ENCODE results near the gene NATD1.
"Not testable (repeated sequence)": the region's sequence is repeated elsewhere in the genome, so short reads cannot be mapped to it uniquely, and the experiment has no call there.

NATD1 gene

DNA sequence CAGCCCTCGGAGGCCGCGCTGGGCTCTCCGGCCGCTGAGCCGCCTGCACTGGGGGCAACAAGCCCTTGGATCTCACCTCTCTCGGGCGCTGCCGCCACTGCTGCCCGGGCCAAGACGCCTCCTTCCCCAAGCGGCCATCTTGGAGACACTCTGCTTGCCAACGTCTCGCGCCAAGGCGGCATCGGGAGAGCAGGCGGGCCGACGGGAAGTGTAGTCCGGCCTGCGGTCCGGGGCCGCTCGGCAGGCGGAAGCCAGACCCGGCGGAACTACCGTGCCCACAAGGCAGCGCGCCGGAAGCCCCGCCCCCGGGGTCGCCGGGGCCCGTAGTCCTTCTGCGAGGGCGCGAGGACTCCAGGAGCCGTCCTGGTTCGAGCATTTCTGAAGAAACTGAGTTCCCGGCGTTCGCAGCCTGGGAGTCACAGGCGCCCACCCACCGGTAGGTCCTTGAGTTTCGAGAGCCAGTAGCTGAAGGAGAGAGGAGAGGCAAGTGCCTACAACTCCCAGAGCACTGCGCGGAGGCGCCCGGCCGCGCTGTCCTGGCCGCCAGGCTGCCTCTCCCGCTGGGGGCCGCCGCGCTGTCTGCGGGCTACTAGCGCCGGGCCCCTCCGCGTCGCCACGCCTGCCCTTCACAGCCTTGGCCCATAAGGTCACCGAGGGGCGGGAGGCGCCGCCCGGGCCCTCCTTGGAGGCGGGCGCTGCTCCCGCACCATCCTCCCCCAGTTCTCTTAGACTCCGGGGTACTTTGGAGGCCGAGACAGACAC is 39.0 kb downstream of the NATD1 start, which contains the start of gene TMEM11:
Gene TMEM11 (minus strand): TSS at position 147 of the 762 bp plus-strand sequence. CDS start 9 bp downstream, at position 138.
- peak; percentile 95 for DNase-seq

DNA sequence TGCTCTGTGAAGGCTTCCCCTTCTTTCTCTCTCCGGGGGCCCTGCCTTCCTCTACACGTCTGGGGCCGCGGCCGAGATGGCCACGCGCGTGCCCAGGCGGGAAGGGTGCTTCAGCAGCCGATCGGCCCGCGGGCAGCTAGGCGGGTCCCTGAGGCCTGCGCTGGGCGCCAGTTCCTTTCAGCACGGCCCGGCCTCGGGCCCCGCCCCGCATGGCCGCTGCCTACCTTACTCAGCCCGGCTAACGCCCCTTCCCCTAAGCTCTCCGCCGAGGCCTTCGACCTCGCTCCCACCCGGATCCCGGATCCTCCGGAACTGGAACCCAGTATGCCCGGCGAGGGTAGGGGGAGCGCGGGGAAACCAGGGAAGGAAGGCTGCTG is 39.6 kb downstream of the NATD1 start:
- peak; percentile 33 for DNase-seq

DNA sequence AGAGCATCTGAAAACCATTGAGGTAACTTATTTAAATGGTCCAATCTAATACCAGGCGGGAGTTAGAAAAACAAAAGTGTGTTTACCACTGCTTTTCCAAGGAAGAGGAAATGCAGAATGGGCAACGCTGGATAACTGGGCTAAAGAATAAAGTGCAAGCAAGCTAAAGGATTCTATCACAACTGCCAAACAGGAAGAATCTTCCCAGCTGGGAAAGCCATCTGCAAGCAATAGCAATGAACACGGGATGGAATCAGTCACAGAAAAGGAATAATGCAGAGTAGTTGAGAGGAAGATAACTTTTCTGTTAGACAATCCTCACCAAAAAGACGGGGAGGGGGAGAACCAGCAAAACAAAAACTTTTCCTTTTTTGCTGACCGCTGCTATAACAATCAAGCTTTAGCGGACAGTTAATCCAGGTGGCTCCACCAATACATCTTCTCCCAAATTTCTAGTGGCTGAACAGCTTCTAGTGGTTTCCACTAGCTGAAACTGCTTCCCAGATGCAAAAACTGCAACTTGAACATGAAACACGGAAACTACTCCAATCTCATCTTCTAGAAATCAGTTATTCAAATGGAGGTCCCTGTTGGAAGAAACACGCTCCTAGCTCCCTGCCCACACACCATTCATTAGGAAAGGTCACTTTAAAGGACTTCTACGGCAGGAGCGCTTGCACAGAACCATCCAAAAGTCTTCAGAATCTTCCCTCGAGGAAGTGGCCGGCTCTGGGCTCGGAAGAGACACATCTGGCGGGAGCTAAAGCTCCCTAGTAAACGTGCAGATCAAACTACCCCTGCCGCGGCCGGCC is 40.2 kb downstream of the NATD1 start:
- no peak for DNase-seq

DNA sequence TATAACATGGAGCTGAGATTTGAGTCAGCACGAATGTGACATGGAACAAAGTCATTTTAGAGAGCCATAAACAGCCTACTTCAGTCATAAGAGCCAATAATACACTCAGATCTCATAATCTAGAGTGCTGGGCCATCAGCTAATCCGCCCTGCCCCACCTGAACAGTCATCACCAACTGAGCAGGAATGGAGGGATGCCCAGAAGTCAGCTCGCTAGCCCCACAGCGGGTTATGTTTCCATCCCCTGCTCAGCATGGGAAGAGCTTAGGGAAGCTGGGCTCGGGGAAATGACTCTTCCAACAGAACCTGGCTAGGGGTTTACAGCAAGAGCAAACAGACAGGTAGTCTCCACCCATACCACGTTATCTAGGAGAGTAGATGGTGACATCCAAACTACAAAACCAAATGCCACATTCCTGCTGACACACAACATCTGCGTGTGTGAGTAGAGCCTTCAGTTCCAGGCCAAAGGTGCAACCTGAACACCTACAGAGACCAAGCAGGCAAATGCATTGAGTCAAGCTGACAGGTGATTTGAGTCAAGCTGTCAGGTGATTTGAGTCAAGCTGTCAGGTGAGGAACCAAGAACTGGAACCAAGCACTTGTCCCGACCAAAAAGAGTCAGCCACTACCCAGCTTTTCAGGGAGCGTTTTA is 41.3 kb downstream of the NATD1 start:
- DNase-seq = no peak

DNA sequence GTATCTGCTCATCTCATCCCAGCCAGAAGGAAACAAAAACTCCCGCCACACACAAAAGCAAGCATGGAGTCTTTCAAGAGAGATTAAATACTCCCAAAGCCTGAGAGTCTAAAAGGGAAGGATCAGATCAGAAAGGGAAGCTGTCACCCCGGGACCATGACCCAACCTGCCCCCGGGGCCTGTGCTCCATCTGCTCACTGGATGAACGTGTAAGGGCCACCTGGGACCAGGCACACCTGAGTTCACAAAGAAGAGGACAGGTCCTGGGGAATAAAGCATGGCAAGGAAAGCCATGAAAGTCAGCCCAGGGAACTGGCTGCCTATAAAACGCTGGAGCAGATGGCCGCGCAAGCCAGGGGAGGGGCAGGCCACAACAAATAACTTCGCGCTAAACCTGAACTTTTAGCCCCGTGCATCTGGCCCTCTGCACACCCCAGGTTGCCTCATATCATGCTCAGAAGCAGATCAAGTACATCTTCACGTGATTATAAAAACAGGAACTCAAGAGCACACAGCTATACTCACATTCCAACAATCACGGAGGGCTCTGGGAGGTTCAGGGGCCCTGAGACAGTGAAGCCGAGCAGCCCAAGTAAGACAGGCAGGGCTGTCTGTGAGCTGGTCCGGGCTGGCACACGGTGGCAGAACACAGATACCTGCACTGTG is 42.7 kb downstream of the NATD1 start:
- no peak for DNase-seq

DNA sequence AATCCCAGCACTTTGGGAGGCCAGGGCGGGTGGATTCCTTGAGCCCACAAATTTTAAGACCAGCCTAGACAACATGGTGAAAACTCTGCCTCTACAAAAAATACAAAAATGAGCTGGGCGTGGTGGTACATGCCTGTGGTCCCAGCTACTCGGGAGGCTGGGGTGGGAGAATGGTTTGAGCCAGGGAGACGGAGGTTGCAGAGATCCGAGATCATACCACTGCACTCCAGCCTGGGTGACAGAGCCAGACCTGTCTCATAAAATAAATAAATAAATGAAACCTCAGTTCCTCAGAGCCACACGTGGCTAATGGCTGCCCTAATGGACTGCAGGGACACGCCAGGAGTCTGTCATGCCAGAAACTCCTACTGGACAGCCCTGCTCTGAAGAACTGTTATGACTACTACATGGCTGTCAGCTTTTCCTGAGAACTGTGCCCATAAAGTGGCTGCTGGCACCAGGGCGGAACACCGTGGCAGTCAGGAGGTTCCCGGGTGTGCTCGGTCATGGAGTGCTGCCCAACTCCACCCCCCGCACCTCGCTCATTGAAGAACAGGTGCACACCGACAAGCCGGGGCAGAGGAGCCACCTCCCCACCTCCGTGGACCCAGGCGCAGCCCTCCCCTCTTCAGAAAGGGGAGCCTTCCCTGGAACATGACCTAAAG is 43.6 kb downstream of the NATD1 start:
- no peak for DNase-seq

DNA sequence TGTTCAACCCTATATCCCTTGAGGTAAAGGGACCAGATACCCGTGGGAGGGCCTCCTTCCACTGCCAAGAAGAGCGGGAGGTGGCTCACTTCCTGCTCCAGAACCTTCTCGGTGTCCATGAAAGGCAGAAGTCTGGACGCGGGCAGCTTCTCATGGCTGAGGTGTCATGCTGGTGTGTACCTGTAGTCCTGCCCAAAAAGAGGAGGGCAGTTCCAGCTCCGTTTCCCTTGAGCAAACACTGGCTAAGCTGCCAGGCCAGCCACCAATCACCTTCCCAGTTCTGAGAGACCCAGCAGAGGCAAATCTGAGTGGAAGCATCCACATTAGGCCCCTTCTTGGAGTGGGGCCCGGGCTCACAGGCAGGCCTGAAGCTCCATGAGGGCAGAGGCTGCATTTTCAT is 44.9 kb downstream of the NATD1 start:
- DNase-seq = no peak

DNA sequence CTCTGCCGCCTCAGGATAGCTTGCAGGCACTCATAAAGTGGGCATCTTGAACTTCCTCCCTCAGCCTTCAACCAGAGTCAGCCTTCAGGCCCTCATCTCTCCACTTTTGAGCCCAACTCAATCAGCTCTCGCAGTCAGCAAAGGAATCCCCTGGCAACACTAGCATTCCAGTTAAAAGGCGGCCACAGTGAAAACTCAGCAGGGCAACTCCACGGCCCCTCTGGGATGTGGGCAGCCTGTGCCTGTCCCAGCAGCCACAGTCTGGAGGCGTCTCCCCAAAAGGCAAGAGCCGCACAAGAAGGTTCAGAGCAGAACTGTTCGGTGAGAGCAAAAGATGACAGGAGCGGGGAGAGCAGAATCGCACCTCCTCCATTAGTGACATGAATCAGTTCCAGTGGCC is 48.3 kb downstream of the NATD1 start:
- DNase-seq = no peak

DNA sequence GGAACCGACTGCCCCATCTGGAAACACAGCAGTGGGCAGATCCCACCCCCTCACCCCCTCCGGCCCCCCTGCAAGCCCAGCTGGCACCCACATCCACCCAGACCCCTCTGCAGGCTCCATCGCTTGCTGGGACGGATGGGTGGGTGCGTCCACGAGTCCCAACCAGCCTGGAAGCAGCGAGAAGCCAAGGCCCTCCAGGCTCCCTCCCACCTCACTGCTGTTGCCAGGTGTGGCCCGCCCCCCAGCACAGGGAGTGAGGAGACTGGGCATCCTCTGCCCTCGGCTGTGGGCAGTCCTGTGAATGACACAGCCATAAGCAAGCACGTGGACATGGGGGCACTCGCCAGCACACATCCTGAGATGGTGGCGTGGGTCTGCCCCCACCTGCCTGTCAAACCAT is 50.7 kb downstream of the NATD1 start:
- no peak for DNase-seq

DNA sequence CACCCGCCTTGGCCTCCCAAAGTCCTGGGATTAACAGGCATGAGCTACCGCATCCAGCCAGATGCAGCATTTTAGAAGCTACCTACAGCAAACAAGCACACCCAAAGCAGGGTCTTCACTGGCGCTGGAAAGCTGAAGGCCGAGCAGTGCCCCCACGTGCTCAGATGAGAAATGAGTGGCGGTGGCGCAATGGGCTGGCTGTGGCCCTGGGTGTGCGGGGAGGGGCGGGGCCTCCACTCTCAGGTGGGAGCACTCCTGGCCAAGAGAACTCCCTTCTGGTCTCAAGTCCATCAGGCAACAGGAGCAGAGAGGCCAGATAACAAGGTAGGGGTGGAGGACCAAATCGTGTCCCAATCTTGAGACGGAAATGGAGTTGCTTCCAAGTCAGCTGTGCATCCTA is 51.3 kb downstream of the NATD1 start:
- DNase-seq = no peak

DNA sequence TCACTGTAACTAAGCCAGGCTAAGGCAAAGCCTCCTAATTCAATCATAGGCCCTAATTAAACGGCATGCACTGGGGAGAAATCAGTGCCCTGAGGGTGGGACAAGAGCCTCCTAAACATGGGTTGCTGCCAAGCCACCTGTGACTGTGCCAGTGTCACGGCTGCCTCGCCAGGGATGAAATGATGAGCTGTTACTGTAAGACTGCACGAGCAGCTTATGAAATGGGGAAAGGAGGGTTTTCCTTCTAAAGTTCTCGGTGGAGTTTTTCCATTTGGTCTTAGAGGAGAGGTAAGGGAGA is 52.0 kb downstream of the NATD1 start:
- no peak for DNase-seq

DNA sequence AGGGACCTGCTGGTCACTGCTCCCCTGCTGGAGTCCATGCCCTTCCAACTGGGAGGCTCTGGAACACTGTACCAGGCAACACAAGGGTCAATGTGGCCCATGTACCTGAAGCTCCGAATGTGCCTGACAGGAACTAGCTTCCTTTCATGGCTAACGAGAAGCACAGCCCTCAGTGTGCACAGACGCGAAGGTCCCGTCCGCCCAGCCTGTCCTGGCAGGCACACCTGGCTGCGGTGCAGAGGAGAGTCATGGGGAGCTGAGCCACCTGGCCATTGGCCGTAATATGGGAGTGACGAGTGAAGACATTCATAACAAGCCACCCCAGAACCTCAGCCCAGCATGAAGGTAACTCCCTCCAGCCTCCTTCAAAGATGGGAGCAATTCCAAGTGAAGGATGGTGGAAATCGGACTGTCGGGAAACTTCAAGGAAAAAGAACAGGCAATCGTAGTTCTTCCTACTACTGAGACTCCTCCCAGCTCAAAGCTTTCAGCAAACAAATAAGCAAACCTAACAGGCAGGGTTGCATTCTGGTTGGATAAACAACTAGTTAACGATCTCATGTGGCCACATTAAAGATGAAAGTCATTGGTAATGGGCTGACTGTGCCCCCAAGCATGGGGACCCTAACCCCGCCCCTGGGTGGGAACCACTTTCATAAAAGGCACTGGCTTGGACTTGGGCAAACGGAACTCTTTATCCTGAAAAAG is 52.5 kb downstream of the NATD1 start:
- DNase-seq = no peak

DNA sequence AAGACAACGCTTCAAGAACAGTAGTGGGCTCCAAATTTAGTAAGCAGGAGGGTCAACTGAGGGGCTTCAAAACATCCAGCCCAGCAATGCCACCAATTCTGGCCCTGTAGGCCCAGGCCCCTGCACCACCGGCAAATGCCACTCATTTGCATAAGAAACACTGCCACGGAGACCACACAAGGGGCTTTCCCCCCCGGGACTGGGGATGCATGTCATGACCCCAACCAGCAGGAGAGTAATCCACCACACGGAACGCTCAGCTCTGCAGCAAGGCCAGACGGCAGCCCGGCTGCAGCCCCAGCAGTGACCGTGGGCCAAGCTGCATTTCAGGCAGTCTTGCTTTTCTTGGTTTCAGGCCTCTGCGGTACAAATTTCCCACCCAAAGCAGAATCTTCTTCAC is 53.4 kb downstream of the NATD1 start:
- DNase-seq = no peak

DNA sequence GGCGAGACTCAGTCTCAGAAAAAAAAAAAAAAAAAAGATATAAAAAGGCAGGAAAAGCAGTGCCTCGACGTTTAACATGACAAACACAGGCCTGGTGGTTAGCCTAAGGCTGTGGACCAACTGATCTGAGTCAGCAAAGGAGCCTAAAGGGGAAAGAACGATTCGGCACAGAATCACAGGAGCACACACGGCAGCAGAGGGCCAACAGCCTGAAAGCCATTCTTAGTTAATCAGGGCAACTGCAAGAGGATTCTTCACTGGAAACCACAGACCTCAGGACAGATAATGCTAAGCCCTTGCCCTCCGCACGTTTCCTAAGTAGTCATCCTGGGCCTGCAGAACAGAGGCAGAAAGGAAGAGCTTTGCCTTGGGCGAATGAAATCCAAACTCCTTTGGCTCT is 53.9 kb downstream of the NATD1 start:
- DNase-seq = no peak

DNA sequence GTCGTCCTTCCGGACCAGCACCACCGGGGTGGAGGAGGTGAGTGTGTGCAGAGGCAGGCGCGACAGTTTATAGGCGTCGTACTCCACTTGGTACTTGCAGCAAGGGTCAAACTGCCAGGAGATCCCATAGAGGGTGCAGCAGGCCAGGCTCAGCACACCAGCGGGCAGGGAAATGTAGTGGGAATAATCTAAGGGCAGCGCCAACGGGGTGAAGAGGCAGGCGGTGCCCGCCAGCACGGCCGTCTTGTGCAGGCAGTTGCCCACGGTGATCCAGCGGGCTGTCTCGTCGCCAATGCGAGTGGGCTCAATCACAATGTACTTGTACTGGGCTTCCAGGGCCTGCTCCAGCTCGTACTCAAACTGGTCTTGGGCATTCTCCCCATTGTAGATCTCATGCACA is 54.8 kb downstream of the NATD1 start:
- no peak for DNase-seq

DNA sequence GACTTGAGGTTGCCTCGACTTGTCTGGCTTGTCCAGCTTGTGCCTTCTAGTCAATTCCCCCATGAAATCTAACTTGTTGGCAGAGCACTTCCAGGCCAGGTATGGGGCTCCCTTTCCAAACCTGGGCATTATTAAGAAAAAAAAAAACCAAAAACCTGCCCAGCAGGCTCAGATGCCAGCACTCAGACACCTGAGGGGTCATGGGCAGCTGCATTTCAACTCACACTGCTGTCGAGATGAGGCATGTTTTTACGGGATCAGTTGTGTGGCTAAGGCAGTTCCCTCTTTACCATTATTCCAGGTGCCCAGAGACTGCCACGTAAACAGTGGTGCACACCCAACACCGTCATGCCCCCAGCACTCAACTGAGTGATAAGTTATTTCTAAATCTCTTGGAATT is 57.1 kb downstream of the NATD1 start:
- no peak for DNase-seq

DNA sequence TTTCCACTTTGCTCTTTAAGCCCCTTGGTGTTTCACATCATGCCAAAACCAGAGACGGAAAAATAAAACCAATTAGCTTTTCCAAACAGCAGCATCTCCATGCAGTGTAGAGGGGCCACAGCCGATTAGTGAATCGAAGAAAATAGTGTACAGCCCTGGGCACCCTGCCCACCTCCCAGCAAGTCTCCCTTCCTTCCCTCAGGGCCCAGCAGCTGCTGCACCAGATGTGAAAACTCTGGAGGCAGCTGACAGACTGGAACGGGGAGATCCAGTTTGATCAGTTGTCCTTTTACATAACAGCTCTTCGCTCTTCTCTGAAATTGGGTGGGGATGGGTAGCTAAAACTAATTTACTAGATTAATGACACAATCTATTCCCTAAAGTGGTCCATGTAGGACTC is 58.5 kb downstream of the NATD1 start:
- DNase-seq = no peak

DNA sequence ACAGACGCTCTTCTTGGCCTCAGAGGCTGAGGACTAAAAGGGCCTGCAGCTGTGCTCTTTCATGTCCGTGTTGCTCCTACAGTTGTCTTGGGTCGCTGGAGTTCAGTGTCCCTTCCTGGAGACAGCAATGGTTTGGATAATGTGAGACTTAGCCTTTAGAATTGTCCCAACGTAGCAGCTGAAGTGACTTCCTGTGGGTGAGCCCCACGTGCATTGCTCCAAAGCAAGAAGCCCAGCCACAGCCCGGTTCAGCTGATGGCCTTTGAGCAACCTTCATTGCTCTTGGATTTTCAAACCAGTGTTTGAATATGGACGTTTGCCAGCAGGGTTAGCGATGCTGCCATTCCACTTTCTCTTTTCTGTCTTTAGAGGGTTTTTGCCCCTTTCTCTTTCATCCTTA is 59.0 kb downstream of the NATD1 start:
- DNase-seq = no peak

DNA sequence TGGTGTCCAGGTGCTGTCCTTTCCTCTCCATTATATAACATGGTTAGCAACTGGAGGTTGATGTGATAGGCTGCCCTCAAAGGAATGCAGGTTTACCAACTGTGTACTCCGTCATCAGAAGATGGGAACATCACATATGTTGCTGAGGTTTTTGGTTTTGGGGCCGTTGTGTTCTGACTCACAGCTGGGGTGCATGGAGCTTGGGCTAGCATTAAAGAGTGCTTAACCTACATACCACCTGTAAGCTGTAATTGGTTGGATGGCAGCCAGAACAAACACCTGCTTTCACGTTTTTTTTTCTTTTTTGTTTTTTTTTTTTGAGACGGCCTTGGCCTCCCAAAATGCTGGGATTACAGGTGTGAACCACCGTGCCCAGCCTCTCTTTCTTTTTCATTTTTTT is 60.2 kb downstream of the NATD1 start:
- DNase-seq = no peak

DNA sequence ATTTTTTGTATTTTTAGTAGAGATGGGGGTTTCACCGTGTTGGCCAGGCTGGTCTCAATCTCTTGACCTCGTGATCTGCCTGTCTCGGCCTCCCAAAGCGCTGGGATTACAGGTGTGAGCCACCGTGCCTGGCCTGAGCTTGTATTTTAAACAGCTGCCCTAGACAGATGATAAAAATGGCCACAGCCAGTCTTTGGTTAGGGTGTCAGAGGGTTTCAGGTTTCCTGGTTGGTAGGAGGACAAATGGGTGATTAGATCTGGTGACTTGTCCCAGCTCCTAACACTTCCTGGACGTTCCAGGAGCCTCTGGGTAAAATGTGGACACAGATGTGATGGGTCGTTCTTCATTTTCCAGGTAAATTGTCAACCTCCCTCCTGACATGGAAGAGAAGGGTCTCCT is 60.8 kb downstream of the NATD1 start:
- not testable (repeated sequence) for DNase-seq

DNA sequence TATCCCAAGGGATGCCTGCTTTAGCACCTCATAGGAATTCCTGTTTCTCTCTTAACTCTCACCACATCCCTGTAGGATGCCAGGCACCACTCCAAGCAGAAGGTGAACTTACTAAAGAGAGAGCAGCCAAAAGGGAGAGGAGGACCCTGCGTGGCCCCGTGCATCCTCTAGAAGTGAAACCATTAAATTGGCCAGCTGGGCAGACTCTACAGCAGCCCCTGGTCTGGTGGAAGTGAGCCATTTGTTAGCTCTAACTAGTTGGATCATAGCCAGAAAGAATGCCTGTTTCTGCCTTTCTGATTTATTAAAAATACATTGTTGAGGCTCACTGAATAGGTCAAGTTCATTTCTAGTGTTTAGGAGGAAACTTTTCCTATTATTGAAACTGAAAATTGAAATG is 61.5 kb downstream of the NATD1 start:
- DNase-seq = no peak

DNA sequence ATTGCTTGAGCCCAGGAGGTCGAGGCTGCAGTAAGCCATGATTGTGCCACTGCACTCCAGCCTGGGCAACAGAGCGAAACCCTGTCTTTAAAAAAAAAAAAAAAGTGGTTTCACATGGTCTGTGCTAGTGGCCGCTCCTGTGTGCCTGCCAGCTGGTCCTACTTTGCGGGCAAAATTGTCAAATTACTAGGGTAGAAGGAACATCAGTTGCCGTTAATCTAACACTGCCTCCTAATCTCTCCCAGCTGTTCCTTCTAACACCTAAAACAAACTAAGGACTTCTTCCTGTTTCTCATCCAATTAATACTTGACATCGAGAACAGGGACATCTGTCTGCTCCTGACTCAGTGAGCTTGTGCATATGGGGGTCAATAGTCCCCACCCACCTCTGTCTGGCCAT is 63.1 kb downstream of the NATD1 start:
- no peak for DNase-seq
